Measurements from ENCODE around the gene CEP95. TPM values are rescaled to one million over a fixed set of nuclear protein-coding genes. Genes with fewer than 3 reads are reported as not detected.

Gene CEP95
- total RNA-seq, 1 experiment from 2014 or later = 77.0 TPM

- Histone ChIP-seq H3K9ac (ENCODE audit: low read length) (no peak overlapping the region), H3K27me3 (ENCODE audit: insufficient read depth, low read length) (no peaks in the 10 kb centered on the region), H4K20me1 (ENCODE audit: insufficient read depth) (0 out of 2 replicates have a peak, but pooled peaks cover 4% of the 10 kb centered on the region), H2AFZ (ENCODE audit: low read depth, low read length, poor library complexity, severe bottlenecking) (no peak overlapping the region), H3K9me3 (ENCODE audit: control insufficient read depth in 1 of 2, insufficient read depth in 1 of 2, low read depth in 1 of 2, low read length in 2 of 2) (no peaks in the 10 kb centered on the region), H3K27ac (ENCODE audit: low read depth, low read length) (no peak overlapping the region), H3K4me1 (ENCODE audit: control insufficient read depth in 1 of 2, insufficient read depth in 2 of 2, low read length in 2 of 2) (no peaks in the 10 kb centered on the region), H3K36me3 (ENCODE audit: control insufficient read depth in 1 of 2, insufficient read depth in 2 of 2, low read length in 2 of 2) (peaks cover 43 to 63% of the 10 kb centered on the region in 2 experiments), H3K4me2 (ENCODE audit: low read length) (no peak overlapping the region), H3K79me2 (ENCODE audit: insufficient read depth, low read length) (no peaks in the 10 kb centered on the region), H3K4me3 (replicated peaks in 1 of 2; ENCODE audit: low read depth in 1 of 2, low read length in 2 of 2) (no peak overlapping the region), H3K9me2 (ENCODE audit: insufficient read depth) (no peaks in the 10 kb centered on the region)
- CTCF ChIA-PET = no interaction called here
- DNase-seq (ENCODE audit: low read depth, low spot score) = no peak
- POLR2A ChIA-PET = interaction anchor here (1.3 to 2.6 kb wide), 2 partner anchors 12 to 21 kb away, joined by 3 to 7 read pairs; partner anchors contain the start of gene POLG2
- TF ChIP-seq SRF (IDR thresholded peaks at IDR 0.05; ENCODE audit: low read depth) = no peak
- TF ChIP-seq SP1 (IDR thresholded peaks at IDR 0.05; ENCODE audit: low read depth) = no peak
- no peak for TF ChIP-seq EGR1 (IDR thresholded peaks at IDR 0.05; ENCODE audit: low read depth)
- no peak for TF ChIP-seq ZNF274 (IDR thresholded peaks at IDR 0.05; ENCODE audit: low read depth, low read length)
- TF ChIP-seq REST (IDR thresholded peaks at IDR 0.05; ENCODE audit: low read depth) = no peak
- TF ChIP-seq ATF3 (IDR thresholded peaks at IDR 0.05) = no peak
- TF ChIP-seq ELF1 (IDR thresholded peaks at IDR 0.05; ENCODE audit: borderline replicate concordance, low read depth) = no peak
- no peak for TF ChIP-seq FOSL1 (IDR thresholded peaks at IDR 0.05; ENCODE audit: low read depth)
- no peak for TF ChIP-seq EZH2 (IDR thresholded peaks at IDR 0.05)
- TF ChIP-seq CTCF (IDR thresholded peaks at IDR 0.05 in 2 of 3, conservative IDR thresholded peaks at IDR 0.05 in 1 of 3; ENCODE audit: borderline replicate concordance in 1 of 3, insufficient read depth in 1 of 3, low read depth in 2 of 3, low read length in 2 of 3) = no peak
- RAD21 ChIA-PET (ENCODE audit: low non-redundant PET in 1 of 2, low total read pairs in 2 of 2, uncharacterized antibody in 2 of 2, unreplicated experiment in 2 of 2) = no interaction called here
- intact Hi-C loops (cut with micrococcal nuclease) = no loop called here
- no TSS peak for BruUV-seq (replicated peaks)
- no peak for ATAC-seq
These were observed 22.4 kb upstream of the CEP95 start for GRCh38 chr17:64484380-64484779.

All from HCT116 (cell line).